GM04504 (cell line): ENCODE measurements around the gene PRSS27.

Experiments used
- DNase-seq: peaks from one replicate; pipeline ENCODE4 v3.0.0-alpha.2; 2012; ENCODE audit warnings: low read depth

PRSS27 gene

DNA sequence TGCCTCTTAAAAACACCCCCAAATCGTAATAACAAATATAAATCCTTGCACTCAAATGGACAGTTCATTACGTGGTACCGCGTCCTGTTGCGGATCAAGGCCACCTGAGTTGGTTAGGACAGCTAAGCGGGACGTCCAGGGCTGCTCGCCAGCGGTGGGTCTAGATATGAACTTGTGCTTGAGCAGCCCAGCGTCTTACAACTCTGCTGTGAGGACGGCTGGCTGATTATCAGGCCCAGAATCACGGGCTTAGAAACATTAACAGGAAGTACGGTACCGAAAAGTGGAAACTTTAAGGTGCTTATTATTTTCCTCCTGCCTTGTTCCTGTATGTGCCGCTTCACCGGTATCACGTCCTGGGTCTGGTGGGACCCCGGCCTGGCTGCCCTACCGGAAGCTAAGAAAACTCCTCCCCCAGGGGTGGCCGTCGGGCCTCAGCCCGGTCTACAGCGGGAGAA, 31.6 kb upstream of the PRSS27 start:
- no peak for DNase-seq

GRCh38 chr16:2749936-2750335, 29.9 kb upstream of the PRSS27 start:
- DNase-seq = no peak

DNA sequence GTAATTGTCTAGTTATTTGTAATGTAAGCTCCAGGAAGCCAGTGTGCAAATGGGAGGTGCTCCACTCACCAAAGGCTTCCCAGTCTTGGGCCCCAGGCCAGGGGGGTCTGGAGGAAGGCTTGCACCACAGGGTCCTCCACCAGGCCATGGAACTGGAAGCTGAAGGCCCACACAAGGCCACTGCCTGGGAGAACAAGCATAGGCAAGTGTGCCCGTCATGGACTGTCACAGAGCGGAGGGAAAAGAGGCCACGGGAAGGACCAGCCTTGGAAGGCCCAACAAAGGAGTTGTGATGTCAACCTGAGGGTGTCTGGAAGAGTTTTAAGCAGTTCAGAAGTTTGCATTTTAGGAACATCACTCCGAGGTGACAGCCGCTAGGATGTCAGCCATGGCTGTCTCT, 29.5 kb upstream of the PRSS27 start:
- no peak for DNase-seq

GRCh38 chr16:2748757-2749455, 28.9 kb upstream of the PRSS27 start:
- DNase-seq = no peak

- no peak for DNase-seq
Measured at GRCh38 chr16:2745961-2746360, 25.9 kb upstream of the PRSS27 start.

DNA sequence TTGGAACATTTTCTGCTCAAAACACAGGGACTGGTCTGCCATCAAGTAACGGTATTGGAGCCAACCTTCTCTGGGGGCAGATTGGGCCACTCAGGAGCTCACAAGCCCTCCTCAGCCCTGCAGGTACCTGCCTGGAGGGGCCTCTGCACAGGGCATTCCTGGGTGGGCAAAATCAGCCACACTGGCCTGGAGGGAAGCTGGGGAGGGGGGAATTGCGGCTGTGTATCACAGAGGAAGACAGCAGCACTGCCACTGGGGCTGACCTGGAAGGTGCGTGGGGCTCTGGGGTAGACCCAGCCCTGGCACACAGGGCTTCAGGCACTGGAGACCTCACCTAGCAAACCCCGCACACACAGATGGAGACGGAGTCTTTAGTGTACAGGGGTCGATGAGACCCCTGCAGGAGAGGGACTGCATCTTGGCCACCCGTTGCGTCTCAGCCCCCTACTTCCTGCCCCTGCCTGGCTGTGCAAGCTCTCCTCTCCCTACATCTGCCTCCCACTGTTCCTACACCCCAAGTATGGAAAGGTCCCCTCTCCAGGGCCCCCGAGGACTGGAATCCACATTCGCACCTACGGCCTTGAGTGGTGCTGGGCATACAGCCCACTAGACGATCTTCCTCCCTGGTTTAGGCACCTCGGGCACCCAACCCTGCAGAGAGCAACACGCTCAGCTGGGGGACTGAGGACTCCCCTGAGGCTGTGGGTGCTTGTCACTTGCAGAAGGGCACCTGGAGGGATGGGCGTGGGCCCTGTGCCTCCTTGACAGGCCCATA, 25.3 kb upstream of the PRSS27 start:
- no peak for DNase-seq

- no peak for DNase-seq
Measured at GRCh38 chr16:2744711-2745110, 24.7 kb upstream of the PRSS27 start.

GRCh38 chr16:2743007-2743810, 23.2 kb upstream of the PRSS27 start:
- DNase-seq = no peak

- DNase-seq = no peak
Measured at GRCh38 chr16:2742323-2743006, 22.4 kb upstream of the PRSS27 start.

GRCh38 chr16:2741168-2741567, 21.1 kb upstream of the PRSS27 start:
- DNase-seq = no peak

GRCh38 chr16:2740476-2740875, 20.5 kb upstream of the PRSS27 start:
- no peak for DNase-seq

DNA sequence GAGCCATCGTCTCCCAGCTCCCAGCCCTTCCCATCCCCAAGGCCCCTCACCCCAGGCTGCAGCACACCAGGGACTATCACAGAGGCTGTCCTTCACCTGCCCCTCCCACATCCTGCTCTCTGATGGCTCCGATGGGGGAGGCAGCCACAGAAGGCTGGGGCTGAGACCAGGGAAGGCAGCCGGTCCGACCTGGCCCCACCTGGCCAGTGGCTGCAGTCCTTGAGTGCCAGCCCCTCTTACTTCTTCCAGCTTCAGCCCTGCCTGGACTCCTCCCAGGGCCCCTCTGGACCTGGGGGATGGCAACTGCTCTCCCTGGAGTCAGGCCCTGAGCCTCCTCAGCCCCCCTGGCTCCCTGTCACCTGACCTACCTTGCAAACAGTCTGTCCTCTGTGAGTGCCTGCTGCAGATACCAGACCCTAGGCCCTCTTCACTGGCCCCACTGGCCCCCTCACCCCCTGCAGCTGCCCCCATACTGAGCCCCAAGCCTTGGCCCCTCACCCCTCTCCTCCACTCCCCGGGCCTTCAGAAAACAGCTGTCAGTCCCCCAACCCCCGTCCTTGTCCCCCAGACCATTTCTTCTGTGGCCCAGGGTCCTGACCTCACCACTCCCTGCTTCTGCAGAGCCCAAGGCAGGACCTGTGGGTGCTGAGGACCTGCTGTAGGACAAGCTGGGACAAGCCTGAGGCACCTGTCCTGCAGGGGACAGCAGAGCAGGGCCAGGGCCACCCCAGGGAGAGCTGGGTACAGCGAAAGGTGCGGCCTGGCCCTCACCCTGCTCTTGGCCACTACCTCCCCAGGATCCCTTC, 19.8 kb upstream of the PRSS27 start:
- DNase-seq = no peak

- no peak for DNase-seq
Measured at GRCh38 chr16:2738615-2739014, 18.6 kb upstream of the PRSS27 start.

- no peak for DNase-seq
Measured at GRCh38 chr16:2737895-2738418, 17.9 kb upstream of the PRSS27 start.

- no peak for DNase-seq
Measured at GRCh38 chr16:2737238-2737605, 17.2 kb upstream of the PRSS27 start.

- DNase-seq = no peak
Measured at GRCh38 chr16:2736476-2737237, 16.6 kb upstream of the PRSS27 start.

DNA sequence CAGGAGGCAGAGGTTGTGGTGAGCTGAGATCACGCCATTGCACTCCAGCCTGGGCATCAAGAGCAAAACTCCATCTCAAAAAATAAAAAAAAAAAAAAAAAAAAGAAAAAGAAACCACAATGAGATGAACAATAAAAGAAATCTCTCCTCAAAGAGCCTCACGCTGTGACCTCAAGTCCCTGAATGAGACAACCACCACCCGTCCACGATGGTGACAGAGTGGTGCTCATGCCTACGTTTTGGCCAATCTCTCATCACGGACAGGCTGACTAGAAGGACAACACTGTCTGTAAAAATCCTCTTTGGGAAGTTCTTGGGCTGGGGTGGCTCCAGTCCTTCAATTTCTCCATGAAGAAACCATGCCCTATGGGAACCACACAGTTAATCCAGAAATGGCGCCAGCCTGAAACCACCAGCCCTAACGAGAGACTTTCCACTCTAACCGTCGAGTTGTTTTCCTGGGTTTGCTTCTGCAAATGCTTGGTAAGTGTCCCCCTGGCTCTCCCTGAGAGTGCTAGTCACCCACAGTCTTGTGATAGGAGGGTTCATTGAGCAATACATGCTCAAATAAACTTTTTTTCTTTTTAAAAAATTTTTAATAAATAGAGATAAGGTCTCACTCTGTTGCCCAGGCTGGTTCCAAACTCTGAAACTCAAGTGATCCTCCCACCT, 15.0 kb upstream of the PRSS27 start:
- no peak for DNase-seq

GRCh38 chr16:2728034-2728433, 8.0 kb upstream of the PRSS27 start:
- DNase-seq = no peak

DNA sequence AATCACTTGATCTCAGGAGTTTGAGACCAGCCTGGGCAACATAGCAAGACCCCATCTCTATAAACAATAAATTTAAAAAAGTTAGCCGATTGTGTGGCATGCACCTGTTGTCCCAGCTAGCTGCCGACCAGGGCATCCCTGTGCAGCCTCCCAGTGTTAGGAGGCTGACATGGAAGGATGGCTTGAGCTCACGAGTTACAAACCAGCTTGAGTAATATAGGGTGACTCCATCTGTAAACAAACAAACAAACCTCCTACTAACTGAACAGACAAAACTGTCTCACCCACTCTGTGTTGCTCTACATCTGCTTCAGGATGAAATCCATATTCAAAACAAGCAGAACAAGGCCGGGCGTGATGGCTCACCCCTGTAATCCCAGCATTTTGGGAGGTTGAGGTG, 6.9 kb upstream of the PRSS27 start:
- DNase-seq = no peak

DNA sequence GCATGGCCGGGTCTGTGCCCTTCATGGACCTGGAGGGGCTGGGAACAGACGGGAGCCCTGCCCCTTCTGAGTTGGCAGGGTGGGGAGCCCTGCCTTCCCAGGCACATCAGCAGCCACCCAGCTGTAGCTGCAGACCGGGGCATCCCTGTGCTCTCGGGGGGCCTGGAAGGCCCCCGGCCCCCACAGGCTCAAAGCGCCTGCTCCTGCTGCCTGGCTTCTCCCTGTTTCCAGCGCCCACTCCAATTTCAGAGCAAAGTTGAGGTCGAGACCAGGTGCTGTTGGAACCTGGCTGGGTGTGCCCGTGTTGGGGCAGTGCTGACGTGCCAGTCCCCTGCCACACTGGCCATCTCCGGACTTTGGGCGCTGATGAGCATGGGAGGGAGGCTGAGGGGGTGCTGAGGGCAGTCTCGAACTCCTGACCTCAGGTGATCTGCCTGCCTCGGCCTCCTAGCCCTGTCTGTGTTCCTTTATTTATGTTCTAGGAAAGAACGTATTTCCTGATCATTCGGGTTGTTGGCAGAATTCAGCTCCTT, 4.9 kb upstream of the PRSS27 start:
- DNase-seq = no peak
